Activated CD8-positive, alpha-beta memory T cell treated with anti-CD3 and anti-CD28 coated beads, Interleukin-2, amount 10 ng/mL, durations not matched to agents 7 days and 5 days (primary cell): ENCODE measurements around the gene EHD1. TPM values are rescaled to one million over a fixed set of nuclear protein-coding genes. Genes with fewer than 3 reads are reported as not detected.
"Not testable (repeated sequence)": the region's sequence is repeated elsewhere in the genome, so short reads cannot be mapped to it uniquely, and the experiment has no call there.

Experiments used
- ATAC-seq: fragments of 150-1000 bp; cut with Tn5 transposase; one replicate; pipeline ENCODE4 v1.10.0; 2021; ENCODE audit warnings: moderate library complexity
- CTCF ChIA-PET: fragments of 350-600 bp; sonication (Branson Sonifier 250); formaldehyde crosslinking; loops from one replicate; lab custom pipeline; 2021; ENCODE audit warnings: antibody characterized with exemption; lab: Charles Lee
- DNase-seq: peaks from one replicate; pipeline ENCODE4 v3.0.0-alpha.2; 2020
- H3K27ac Mint-ChIP-seq: one replicate; pipeline ENCODE4 v1.8.0; 2021; ENCODE audit warnings: mild to moderate bottlenecking, mixed read lengths
- H3K27me3 Mint-ChIP-seq: one replicate; pipeline ENCODE4 v1.8.0; 2021; ENCODE audit warnings: mixed read lengths
- H3K36me3 Mint-ChIP-seq: one replicate; pipeline ENCODE4 v1.8.0; 2021; ENCODE audit warnings: mild to moderate bottlenecking, mixed read lengths
- H3K4me1 Mint-ChIP-seq: one replicate; pipeline ENCODE4 v1.8.0; 2021; ENCODE audit warnings: mixed read lengths
- H3K4me3 Mint-ChIP-seq: one replicate; pipeline ENCODE4 v1.8.0; 2021; ENCODE audit warnings: mild to moderate bottlenecking, moderate library complexity, mixed read lengths
- H3K9me3 Mint-ChIP-seq: one replicate; pipeline ENCODE4 v1.8.0; 2022; ENCODE audit warnings: low read depth, mixed read lengths
- total RNA-seq, 2 experiments: library from RNA; stranded (reverse); gene quantifications; one replicate each; pipeline ENCODE4 v1.2.3, GENCODE V29; 2021

Gene EHD1
- total RNA-seq, 2 experiments from 2014 or later, result 149 to 155 TPM

DNA sequence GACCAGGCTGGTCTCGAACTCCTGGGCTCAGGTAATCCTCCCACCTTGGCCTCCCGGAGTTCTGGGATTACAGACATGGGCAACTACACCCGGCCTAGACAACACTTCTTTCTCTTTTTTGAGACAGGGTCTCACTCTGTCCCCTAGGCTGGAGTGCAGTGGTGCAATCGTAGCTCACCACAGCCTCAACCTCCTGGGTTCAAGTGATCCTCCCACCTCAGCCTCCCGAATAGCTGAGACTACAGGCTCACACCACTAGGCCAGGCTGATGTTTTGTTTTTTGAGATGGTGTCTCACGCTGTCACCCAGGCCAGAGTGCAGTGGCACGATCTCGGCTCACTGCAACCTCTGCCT, 32.7 kb downstream of the EHD1 start:
- H3K36me3 Mint-ChIP-seq, DNase-seq, H3K4me3 Mint-ChIP-seq, H3K9me3 Mint-ChIP-seq, H3K27me3 Mint-ChIP-seq, H3K27ac Mint-ChIP-seq, ATAC-seq: not testable (repeated sequence)
- peaks cover 44% of the 10 kb centered on the region for H3K4me1 Mint-ChIP-seq
- CTCF ChIA-PET, result interaction anchor here (1.0 to 29.2 kb wide), 10 partner anchors 11 to 272 kb away, joined by 3 to 1163 read pairs (median 8); partner anchors contain the start of genes ARL2, ATG2A, EHD1 and RASGRP2

DNA sequence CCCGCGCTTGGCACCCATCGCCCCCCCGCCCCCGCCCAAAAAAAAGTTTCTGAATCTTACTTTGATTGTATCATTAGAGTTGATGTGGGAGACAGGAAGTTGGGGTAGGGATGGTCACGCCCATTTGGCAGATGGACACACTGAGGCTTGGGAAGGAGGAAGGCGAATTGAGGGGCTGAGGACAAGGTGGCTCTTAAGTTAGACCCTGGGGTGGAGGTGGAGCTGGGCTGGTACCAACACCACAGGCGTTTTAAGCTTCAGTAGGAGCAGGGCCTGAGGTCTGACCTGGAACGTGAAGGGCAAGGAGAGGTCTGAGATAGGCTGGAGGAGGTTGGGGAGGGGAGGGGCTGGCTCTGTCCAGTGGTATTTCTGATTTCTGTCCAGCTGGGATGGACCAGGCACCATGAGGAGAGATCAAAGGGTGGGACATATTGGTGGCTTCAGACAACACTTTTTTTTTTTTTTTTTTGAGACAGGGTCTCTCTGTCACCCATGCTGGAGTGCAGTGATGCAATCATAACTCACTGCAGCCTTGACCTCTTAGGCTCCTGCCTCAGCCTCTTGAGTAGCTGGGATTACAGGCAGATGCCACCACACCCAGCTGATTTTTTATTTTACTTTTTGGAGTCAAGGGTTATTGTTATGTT, 33.2 kb downstream of the EHD1 start:
- CTCF ChIA-PET, result interaction anchor here (1.0 to 29.2 kb wide), 12 partner anchors 11 to 272 kb away, joined by 3 to 1163 read pairs (median 8); partner anchors contain the start of genes ARL2, ATG2A, EHD1 and MEN1

DNA sequence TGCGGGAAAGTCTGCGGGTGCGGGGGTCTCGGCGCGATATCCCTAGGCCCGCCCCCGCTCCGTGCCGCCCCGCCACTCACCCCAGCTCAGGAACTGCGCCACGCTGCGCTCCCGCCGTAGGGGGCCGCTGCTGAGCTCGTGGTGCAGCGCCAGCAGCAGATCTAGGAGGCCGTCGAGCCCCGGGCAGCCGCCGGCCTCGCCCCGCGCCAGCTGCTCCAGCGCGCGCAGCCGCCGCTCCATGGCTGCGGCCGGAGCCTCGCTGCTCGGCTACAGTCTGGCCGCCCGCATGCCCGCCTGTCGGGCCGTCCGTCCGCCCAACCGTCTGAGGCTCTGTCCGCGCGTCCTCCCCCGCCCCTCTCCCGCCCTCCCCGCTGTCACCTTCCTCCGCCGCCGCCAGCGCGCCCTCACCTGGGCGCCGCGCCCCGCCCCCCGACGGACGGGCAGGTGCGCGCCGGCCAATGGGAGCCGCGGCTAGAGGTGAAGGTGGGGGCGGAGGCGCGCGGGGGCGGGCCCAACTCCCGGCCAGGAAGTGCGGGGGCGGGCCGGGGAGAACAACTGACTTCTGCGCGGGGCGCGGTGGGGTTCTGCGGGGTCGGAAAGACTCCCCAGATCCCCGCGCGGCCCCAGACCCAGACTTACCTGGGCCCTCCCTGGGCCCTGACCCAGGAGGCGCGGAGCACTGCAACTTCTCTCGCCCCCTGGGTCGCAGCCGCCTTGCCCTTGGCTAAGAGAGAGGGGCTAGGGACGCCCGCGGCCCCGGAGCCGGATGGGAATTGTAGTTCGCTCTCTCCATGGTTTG, 33.9 kb downstream of the EHD1 start, which contains the start of gene CDC42BPG:
CDC42BPG (minus strand) TSS at position 324 of the 799 bp plus-strand sequence; CDS start at position 240, 84 bp downstream.
- peak; percentile 80 for ATAC-seq
- H3K36me3 Mint-ChIP-seq, result no peaks in the 10 kb centered on the region
- DNase-seq, result peak; percentile 79
- H3K27ac Mint-ChIP-seq, result peak within 1 kb of the TSS; percentile 45
- peaks cover 35% of the 10 kb centered on the region for H3K4me1 Mint-ChIP-seq
- no peaks in the 10 kb centered on the region for H3K9me3 Mint-ChIP-seq
- peak within 1 kb of the TSS; percentile 59 for H3K4me3 Mint-ChIP-seq
- H3K27me3 Mint-ChIP-seq, result no peaks in the 10 kb centered on the region
- CTCF ChIA-PET, result interaction anchor here (0.6 to 29.2 kb wide), 29 partner anchors 9 to 303 kb away, joined by 3 to 1163 read pairs (median 4); partner anchors contain the start of genes ARL2, BATF2, EHD1 and FAU

More for the DNA sequence above, 33.2 kb downstream of the EHD1 start:
- ATAC-seq, result no peak
- H3K4me1 Mint-ChIP-seq, result peaks cover 41% of the 10 kb centered on the region
- no peaks in the 10 kb centered on the region for H3K9me3 Mint-ChIP-seq
- no peaks in the 10 kb centered on the region for H3K27me3 Mint-ChIP-seq
- H3K4me3 Mint-ChIP-seq, result peak overlapping the region; percentile 59
- H3K27ac Mint-ChIP-seq, result peak overlapping the region; percentile 45
- H3K36me3 Mint-ChIP-seq, result no peaks in the 10 kb centered on the region
- no peak for DNase-seq

DNA sequence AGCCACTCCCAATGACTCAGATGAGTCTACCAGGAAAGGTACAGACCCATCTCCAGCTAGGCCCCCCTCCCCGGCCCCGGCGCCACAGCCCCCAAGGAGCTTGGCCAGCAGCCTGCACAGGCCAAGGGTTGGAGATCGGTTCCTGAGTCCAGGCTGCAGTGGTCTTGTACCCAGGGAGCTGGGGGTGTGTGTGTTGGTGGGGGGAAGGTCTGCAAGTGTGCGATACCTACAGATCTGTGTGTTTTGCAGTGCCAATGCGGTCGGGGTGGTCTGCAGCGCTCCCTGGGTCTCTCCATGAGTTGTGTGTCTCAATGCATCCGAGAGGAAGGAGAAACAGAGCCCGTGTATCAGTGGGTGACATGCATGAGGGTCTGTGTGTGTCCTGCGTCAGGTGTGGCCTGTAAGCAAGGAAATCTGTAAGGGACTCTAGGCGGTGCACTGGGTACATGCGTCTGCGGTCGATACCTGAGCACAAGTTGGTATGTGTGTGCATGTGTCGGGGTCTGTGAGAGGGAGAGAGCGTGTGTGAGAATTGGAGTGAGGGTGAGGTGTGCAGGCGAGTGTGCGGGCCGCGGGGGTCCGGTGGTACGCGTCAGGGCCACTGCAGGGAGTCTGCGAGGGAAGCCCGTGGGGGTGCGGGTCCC, 34.6 kb downstream of the EHD1 start:
- peak; percentile 41 for DNase-seq
- H3K4me3 Mint-ChIP-seq, result peak overlapping the region; percentile 59
- CTCF ChIA-PET, result interaction anchor here (0.6 to 29.2 kb wide), 29 partner anchors 8 to 304 kb away, joined by 3 to 1163 read pairs (median 4); partner anchors contain the start of genes ARL2, BATF2, EHD1 and FAU
- no peaks in the 10 kb centered on the region for H3K9me3 Mint-ChIP-seq
- no peaks in the 10 kb centered on the region for H3K27me3 Mint-ChIP-seq
- no peak for ATAC-seq
- H3K36me3 Mint-ChIP-seq, result no peaks in the 10 kb centered on the region
- H3K27ac Mint-ChIP-seq, result no peak overlapping the region
- peaks cover 27% of the 10 kb centered on the region for H3K4me1 Mint-ChIP-seq

DNA sequence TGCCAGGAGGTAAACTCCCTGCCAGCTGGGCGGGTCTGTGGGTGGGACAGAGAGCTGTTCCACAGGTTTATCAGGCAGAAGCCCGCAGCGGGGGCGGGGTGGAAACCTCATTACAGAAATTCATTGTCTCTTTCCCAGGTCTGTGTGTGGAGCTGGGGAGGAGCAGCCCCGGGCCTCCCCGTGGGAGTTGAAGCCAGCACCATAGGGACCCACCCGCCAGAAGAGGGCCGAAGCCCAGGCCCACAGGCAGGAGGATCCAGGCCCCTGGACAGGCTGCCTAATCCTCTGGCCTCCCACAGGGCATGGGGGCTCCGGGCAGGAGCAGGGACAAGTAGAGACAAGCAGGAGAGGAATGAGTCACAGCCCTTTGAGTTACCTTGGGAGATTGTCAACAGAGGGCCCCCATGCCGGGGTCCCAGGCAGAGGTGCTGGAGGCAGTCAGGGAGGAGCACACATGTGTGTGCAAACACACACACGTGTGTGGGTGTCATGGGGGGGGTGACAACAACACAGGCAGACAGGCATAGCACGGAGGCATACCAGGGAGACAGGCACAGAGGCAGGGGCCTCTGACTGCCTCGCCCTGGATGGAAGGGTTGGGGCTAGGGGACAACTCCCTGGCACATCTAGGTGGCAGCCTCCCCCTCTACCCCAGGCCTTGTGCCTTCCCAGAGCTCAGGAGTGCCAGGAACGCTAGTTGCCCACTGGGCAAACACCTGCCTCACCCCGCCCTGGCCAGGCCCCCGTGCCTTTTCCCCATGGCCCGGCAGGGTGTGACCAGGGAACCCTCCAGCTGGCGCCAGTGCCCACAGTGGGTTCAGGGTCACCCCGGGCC, 35.4 kb downstream of the EHD1 start:
- Mint-ChIP-seq H3K4me3 (no peak overlapping the region), H3K9me3 (no peaks in the 10 kb centered on the region), H3K27me3 (no peaks in the 10 kb centered on the region), H3K4me1 (peaks cover 20% of the 10 kb centered on the region), H3K27ac (no peak overlapping the region), H3K36me3 (no peaks in the 10 kb centered on the region)
- ATAC-seq (no peak), DNase-seq (peak; percentile 39)
- CTCF ChIA-PET, result interaction anchor here (0.6 to 29.2 kb wide), 11 partner anchors 9 to 275 kb away, joined by 3 to 1163 read pairs (median 3); partner anchors contain the start of genes EHD1 and ZNHIT2

DNA sequence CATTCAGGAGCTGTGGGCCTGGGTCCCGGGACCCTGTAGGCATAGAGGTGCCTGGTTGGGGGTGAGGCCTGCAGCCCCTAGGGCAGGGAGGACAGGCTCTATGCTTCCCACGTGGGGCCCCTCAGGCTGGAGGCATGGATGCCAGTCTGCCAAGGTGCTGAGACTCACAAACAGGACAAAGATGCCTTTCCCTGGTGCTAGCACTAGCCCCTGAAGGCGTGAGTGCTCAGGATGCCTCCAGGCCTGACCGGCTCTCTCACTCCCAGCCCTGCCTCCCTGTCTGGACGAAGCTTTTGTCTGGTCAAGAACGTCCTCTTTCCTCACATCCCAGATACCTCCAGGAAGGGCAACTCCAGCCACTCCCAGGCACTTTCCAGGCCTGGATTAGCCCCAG, 36.1 kb downstream of the EHD1 start:
- no peaks in the 10 kb centered on the region for H3K9me3 Mint-ChIP-seq
- ATAC-seq (no peak), DNase-seq (peak; percentile 40)
- H3K27me3 Mint-ChIP-seq, result no peaks in the 10 kb centered on the region
- H3K27ac Mint-ChIP-seq, result no peak overlapping the region
- peaks cover 19% of the 10 kb centered on the region for H3K4me1 Mint-ChIP-seq
- no peak overlapping the region for H3K4me3 Mint-ChIP-seq
- CTCF ChIA-PET, result interaction anchor here (1.5 to 29.2 kb wide), 3 partner anchors 18 to 55 kb away, joined by 4 to 1163 read pairs (median 409); partner anchors contain the start of gene EHD1
- no peaks in the 10 kb centered on the region for H3K36me3 Mint-ChIP-seq

DNA sequence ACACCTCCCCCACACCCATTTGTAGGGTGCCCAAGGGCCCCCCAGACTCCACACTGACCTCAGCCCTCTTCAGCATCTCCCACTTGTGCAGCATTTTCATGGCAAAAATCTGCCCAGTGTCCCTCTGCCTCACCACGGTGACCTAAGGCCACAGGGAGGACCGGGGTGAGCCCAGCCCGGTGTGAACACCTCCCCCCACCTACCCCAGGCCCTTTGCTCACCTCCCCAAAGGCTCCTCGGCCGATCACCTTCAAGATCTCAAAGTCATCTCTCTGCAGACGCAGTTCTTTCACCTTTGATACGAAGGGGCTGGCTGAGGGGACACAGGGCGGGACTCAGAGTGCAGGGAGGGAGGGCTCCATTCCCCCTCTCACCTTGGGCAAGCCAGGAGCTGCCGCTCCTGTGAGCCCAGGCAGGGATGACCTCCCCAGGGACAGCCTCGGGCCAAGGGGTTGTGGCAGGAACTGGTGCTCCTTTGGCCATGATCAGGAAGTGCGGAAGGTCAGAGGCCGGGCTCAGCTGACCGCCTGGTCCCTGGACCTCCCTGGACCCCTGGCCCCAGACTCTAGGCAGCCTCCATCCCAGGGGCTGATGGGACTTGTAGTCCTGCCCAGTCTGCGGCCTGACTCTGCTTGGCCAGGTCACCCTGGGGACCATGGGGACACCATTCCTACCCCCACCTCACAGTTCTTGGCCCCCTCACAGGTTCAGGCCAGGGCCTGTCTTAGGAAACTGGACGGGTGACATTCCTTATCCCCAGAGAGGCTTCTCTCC, 36.6 kb downstream of the EHD1 start:
- CTCF ChIA-PET, result interaction anchor here (1.5 to 29.2 kb wide), 3 partner anchors 19 to 54 kb away, joined by 4 to 1163 read pairs (median 409); partner anchors contain the start of gene EHD1
- DNase-seq (peak; percentile 40), ATAC-seq (no peak)
- Mint-ChIP-seq H3K9me3 (no peaks in the 10 kb centered on the region), H3K4me3 (no peak overlapping the region), H3K4me1 (peaks cover 19% of the 10 kb centered on the region), H3K36me3 (no peaks in the 10 kb centered on the region), H3K27me3 (no peaks in the 10 kb centered on the region), H3K27ac (no peak overlapping the region)

DNA sequence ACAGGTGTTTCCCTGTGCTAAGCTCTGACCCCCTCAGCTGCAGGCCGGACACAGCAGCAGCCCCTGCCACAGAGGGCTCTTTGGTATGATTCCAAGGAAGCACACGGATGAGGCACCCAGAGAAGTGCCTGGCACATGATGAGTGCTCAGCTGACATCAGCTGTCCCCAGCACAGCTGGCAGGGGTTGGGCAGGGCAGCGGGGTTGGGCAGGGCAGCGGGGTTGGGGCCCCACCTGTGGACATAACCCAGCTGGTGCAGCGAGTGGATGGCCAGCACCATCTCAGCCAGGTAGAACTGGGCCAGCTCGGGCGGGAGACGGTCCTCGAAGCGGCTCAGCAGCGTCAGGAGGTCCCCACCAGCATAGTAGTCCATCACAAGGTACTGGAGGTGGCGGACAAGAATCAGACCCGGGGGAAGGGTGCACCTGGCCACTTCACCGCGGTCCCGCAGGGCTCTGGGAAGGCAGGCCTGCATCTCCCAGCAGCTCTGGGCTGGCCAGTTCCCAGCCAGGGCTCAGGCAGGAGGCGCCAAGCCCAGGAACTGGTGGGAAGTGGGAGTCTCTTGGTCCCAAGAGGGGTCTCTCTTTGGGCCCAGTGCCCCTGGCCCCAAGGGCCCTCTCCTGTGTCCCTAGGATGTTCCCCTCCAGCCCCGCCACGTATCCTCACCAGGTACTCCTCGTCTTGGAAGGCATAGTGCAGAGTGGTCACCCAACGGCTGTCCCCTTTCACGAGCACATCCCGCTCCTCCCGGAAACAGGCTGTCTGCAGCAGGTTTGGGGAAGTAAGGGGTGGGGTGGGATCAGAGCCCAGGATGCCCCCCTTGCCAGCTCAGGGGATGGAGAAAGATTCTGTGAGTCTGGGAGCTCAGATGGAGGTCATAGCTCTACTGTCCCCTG, 38.3 kb downstream of the EHD1 start:
- no peaks in the 10 kb centered on the region for H3K36me3 Mint-ChIP-seq
- no peaks in the 10 kb centered on the region for H3K27me3 Mint-ChIP-seq
- H3K4me3 Mint-ChIP-seq, result no peak overlapping the region
- CTCF ChIA-PET, result interaction anchor here (1.2 to 22.7 kb wide), 2 partner anchors 21 to 272 kb away, joined by 3 to 409 read pairs; partner anchors contain the start of gene TM7SF2
- no peak for DNase-seq
- H3K27ac Mint-ChIP-seq, result no peak overlapping the region
- H3K4me1 Mint-ChIP-seq, result peaks cover 19% of the 10 kb centered on the region
- ATAC-seq, result no peak
- no peaks in the 10 kb centered on the region for H3K9me3 Mint-ChIP-seq

DNA sequence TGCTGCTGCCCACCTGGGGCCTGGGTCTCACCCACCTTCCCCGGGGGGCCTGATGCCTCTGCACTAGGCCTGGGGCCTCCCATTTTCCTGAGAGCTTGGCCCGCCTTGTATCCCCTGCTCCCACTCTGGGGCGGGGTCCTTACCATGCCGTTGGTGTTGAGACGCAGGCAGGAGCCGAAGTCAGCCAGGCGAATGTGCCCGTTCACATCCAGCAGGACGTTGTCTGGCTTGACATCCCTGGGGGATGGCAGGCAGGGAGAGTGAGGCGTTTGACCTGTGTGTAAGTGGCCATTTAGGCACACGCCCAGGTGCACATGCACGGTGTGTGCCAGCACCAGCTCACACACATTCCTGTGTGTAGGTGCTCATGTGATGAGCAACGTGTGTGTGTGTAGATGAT, 39.1 kb downstream of the EHD1 start:
- H3K27ac Mint-ChIP-seq, result no peak overlapping the region
- no peak for DNase-seq
- no peak for ATAC-seq
- peaks cover 17% of the 10 kb centered on the region for H3K4me1 Mint-ChIP-seq
- no peaks in the 10 kb centered on the region for H3K36me3 Mint-ChIP-seq
- H3K9me3 Mint-ChIP-seq, result no peaks in the 10 kb centered on the region
- no peaks in the 10 kb centered on the region for H3K27me3 Mint-ChIP-seq
- CTCF ChIA-PET, result interaction anchor here (1.2 to 22.7 kb wide), 2 partner anchors 21 to 273 kb away, joined by 3 to 409 read pairs; partner anchors contain the start of gene TM7SF2
- H3K4me3 Mint-ChIP-seq, result no peak overlapping the region

DNA sequence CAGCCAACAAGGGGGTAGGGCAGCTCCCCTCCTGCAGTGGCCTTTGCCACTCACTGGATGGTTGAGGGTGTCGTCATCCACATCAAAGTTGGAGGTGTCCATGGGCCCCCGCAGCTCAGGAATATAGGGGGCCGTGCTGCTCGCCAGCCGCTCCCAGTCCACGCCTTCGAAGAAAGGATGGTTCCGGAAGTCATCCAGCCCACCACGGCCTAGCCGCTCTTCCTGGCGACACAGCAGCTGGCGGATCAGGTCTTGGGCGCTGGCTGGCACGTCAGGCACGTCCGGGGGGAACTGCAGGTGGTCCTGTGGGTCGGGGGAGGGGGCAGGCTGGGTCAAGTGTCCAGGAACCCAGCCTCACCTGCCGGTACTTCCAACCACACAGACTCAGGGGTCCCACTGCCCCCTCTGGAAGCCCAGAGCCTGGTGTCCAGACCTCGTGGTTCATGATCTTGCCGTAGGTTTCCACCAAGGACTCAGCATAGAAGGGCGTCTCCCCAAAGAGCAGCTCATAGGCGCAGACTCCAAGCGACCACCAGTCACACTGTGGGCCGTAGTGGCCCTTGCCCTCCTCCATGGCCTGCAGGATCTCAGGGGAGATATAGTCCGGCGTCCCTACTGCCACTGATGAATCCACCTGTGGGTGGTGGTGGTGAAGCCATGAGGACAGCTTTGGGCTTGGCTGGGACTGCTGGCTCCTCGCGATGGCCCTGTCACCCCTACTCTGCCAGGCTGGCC, 39.7 kb downstream of the EHD1 start:
- Mint-ChIP-seq H3K27ac (no peak overlapping the region), H3K4me3 (no peak overlapping the region), H3K27me3 (no peaks in the 10 kb centered on the region), H3K9me3 (no peaks in the 10 kb centered on the region), H3K4me1 (peaks cover 14% of the 10 kb centered on the region), H3K36me3 (no peaks in the 10 kb centered on the region)
- CTCF ChIA-PET, result interaction anchor here (0.9 to 22.7 kb wide), 3 partner anchors 12 to 273 kb away, joined by 3 to 409 read pairs (median 3); partner anchors contain the start of gene TM7SF2
- DNase-seq (no peak), ATAC-seq (no peak)
